Neural cell (in vitro differentiated cells): ENCODE data around the gene TDP1. TPM values are rescaled to one million over a fixed set of nuclear protein-coding genes. Genes with fewer than 3 reads are reported as not detected.

Experiments used
- H2AFZ ChIP-seq: fragments of 200-600, 300-800 bp; sonication (generic), shearing (Covaris generic); 2 replicates; pipeline ENCODE4 v1.6.0; 2014; ENCODE audit warnings: low read depth, mild to moderate bottlenecking, antibody characterized with exemption, low read length, moderate library complexity
- H3F3A ChIP-seq: fragments of 200-600 bp; shearing (Covaris generic); 2 replicates; pipeline ENCODE4 v1.6.1; 2016; ENCODE audit warnings: mild to moderate bottlenecking, moderate library complexity, mixed read lengths, antibody characterized with exemption, low read length; ENCODE audit not compliant: insufficient read depth, poor library complexity, severe bottlenecking
- H3K27ac ChIP-seq: fragments of 200-600, 300-800 bp; sonication (generic), shearing (Covaris generic); 2 replicates; pipeline ENCODE4 v1.5.1; 2014; ENCODE audit warnings: mild to moderate bottlenecking, low read length, moderate library complexity
- H3K27me3 ChIP-seq: fragments of 300-800, 200-600 bp; sonication (generic), shearing (Covaris generic); 2 replicates; pipeline ENCODE4 v1.6.0; 2014; ENCODE audit warnings: mild to moderate bottlenecking, low read depth, low read length, moderate library complexity; ENCODE audit not compliant: insufficient read depth
- H3K36me3 ChIP-seq: fragments of 300-800, 200-600 bp; sonication (generic), shearing (Covaris generic); 2 replicates; pipeline ENCODE4 v1.5.1; 2014; ENCODE audit warnings: mild to moderate bottlenecking, antibody characterized with exemption, low read length, moderate library complexity; ENCODE audit not compliant: insufficient read depth
- H3K4me2 ChIP-seq: fragments of 300-800, 200-600 bp; sonication (generic), shearing (Covaris generic); 2 replicates; pipeline ENCODE4 v1.6.0; 2014; ENCODE audit warnings: mild to moderate bottlenecking, low read length
- H3K4me3 ChIP-seq: fragments of 300-800, 200-600 bp; sonication (generic), shearing (Covaris generic); 2 replicates; pipeline ENCODE4 v1.5.1; 2014; ENCODE audit warnings: mild to moderate bottlenecking, low read length, moderate library complexity
- H3K79me2 ChIP-seq: fragments of 200-600 bp; shearing (Covaris generic); replicated peaks from 2 replicates; pipeline ENCODE4 v1.6.0; 2014; ENCODE audit warnings: mild to moderate bottlenecking, low read length, moderate library complexity; ENCODE audit not compliant: insufficient read depth
- H3K9ac ChIP-seq: fragments of 300-800, 200-600 bp; sonication (generic), shearing (Covaris generic); 2 replicates; pipeline ENCODE4 v1.6.1; 2016; ENCODE audit warnings: mild to moderate bottlenecking, low read length, mixed read lengths
- H3K9me2 ChIP-seq: fragments of 200-600 bp; shearing (Covaris generic); 2 replicates; pipeline ENCODE4 v1.6.1; 2016; ENCODE audit warnings: mild to moderate bottlenecking, low read length, mixed read lengths; ENCODE audit not compliant: insufficient read depth
- H3K9me3 ChIP-seq: fragments of 200-600, 300-800 bp; sonication (generic), shearing (Covaris generic); 2 replicates; pipeline ENCODE4 v1.6.1; 2016; ENCODE audit warnings: mild to moderate bottlenecking, mixed run types, low read length, moderate library complexity, mixed read lengths
- H4K20me1 ChIP-seq: fragments of 200-600 bp; shearing (Covaris generic); 2 replicates; pipeline ENCODE4 v1.6.1; 2016; ENCODE audit warnings: mild to moderate bottlenecking, mixed run types; ENCODE audit not compliant: insufficient read depth
- EP300 ChIP-seq: fragments of 450-650 bp; conservative IDR thresholded peaks from 2 replicates; pipeline ENCODE4 v1.6.1; 2014; ENCODE audit warnings: antibody characterized with exemption, mild to moderate bottlenecking, moderate library complexity; ENCODE audit not compliant: poor library complexity, severe bottlenecking
- EZH2 ChIP-seq: fragments of 200-600, 300-800 bp; shearing (Covaris generic), sonication (generic); IDR thresholded peaks from 2 replicates; pipeline ENCODE4 v1.6.1; 2014; ENCODE audit warnings: antibody characterized with exemption, low read length, borderline replicate concordance, mild to moderate bottlenecking; ENCODE audit not compliant: insufficient read depth, poor library complexity, severe bottlenecking
- MXI1 ChIP-seq: fragments of 450-650 bp; conservative IDR thresholded peaks from 2 replicates; pipeline ENCODE4 v1.6.1; 2014; ENCODE audit warnings: antibody characterized with exemption, mild to moderate bottlenecking; ENCODE audit not compliant: poor library complexity, severe bottlenecking
- POLR2AphosphoS5 ChIP-seq: IDR thresholded peaks from 2 replicates; pipeline ENCODE4 v1.6.1; 2012
- RAD21 ChIP-seq: fragments of 450-650 bp; conservative IDR thresholded peaks from 2 replicates; pipeline ENCODE4 v1.6.1; 2014; ENCODE audit warnings: antibody characterized with exemption, mild to moderate bottlenecking, moderate library complexity
- REST ChIP-seq: IDR thresholded peaks from 2 replicates; pipeline ENCODE4 v1.6.1; 2012; ENCODE audit warnings: borderline replicate concordance
- SMC3 ChIP-seq: fragments of 450-650 bp; conservative IDR thresholded peaks from 2 replicates; pipeline ENCODE4 v1.6.1; 2014; ENCODE audit warnings: antibody characterized with exemption, mild to moderate bottlenecking, moderate library complexity; ENCODE audit not compliant: poor library complexity
- TAF1 ChIP-seq: IDR thresholded peaks from 2 replicates; pipeline ENCODE4 v1.6.1; 2012; ENCODE audit warnings: low read depth
- polyA plus RNA-seq: library from polyadenylated mRNA; depleted of rRNA; stranded (reverse); fragments of >200 nt; gene quantifications from 2 replicates; pipeline ENCODE4 v1.2.3, GENCODE V29; 2014
- TF ChIP-seq, protein P1 (sequence below): fragments of 450-650 bp; IDR thresholded peaks from 2 replicates; pipeline ENCODE4 v1.5.1; 2014; ENCODE audit warnings: antibody characterized with exemption, mild to moderate bottlenecking, moderate library complexity; ENCODE audit not compliant: poor library complexity, severe bottlenecking

The TDP1 gene
- polyA plus RNA-seq, 1 donor from 2014 or later, result 29.1 TPM

- Histone ChIP-seq H3K9me2 (no peaks in the 10 kb centered on the region), H3K9me3 (no peaks in the 10 kb centered on the region), H3F3A (no peaks in the 10 kb centered on the region), H3K79me2 (no peaks in the 10 kb centered on the region), H3K27ac (peak overlapping the region; percentile 41), H4K20me1 (no peaks in the 10 kb centered on the region), H3K27me3 (no peaks in the 10 kb centered on the region), H3K4me2 (no peak overlapping the region), H3K9ac (peak overlapping the region; percentile 22), H2AFZ (no peak overlapping the region), H3K4me3 (peak overlapping the region; percentile 19), H3K36me3 (no peaks in the 10 kb centered on the region)
- no peak for TF ChIP-seq SMC3
- TF ChIP-seq MXI1, result peak; percentile 48
- TF ChIP-seq EP300, result peak; percentile 24
These were observed 48.0 kb downstream of the TDP1 start for GRCh38 chr14:90003526-90004307.

- no peaks in the 10 kb centered on the region for H4K20me1 ChIP-seq
- no peaks in the 10 kb centered on the region for H3K36me3 ChIP-seq
- no peaks in the 10 kb centered on the region for H3K9me3 ChIP-seq
- no peak overlapping the region for H3K4me3 ChIP-seq
- no peak overlapping the region for H3K4me2 ChIP-seq
- H2AFZ ChIP-seq, result no peak overlapping the region
- no peaks in the 10 kb centered on the region for H3F3A ChIP-seq
- no peak overlapping the region for H3K9ac ChIP-seq
- no peaks in the 10 kb centered on the region for H3K9me2 ChIP-seq
- H3K79me2 ChIP-seq, result no peaks in the 10 kb centered on the region
- TF ChIP-seq, protein P1, sequence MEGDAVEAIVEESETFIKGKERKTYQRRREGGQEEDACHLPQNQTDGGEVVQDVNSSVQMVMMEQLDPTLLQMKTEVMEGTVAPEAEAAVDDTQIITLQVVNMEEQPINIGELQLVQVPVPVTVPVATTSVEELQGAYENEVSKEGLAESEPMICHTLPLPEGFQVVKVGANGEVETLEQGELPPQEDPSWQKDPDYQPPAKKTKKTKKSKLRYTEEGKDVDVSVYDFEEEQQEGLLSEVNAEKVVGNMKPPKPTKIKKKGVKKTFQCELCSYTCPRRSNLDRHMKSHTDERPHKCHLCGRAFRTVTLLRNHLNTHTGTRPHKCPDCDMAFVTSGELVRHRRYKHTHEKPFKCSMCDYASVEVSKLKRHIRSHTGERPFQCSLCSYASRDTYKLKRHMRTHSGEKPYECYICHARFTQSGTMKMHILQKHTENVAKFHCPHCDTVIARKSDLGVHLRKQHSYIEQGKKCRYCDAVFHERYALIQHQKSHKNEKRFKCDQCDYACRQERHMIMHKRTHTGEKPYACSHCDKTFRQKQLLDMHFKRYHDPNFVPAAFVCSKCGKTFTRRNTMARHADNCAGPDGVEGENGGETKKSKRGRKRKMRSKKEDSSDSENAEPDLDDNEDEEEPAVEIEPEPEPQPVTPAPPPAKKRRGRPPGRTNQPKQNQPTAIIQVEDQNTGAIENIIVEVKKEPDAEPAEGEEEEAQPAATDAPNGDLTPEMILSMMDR, result no peak
- TF ChIP-seq EP300 (no peak), REST (no peak), EZH2 (no peak), TAF1 (no peak), MXI1 (no peak), RAD21 (no peak), POLR2AphosphoS5 (no peak), SMC3 (no peak)
- H3K27ac ChIP-seq, result no peak overlapping the region
- no peaks in the 10 kb centered on the region for H3K27me3 ChIP-seq
These were observed 49.7 kb downstream of the TDP1 start for GRCh38 chr14:90005441-90005840.
